Measurements from ENCODE around the gene OR9A4. TPM values are rescaled to one million over a fixed set of nuclear protein-coding genes. Genes with fewer than 3 reads are reported as not detected.

Gene OR9A4
- total RNA-seq, 1 experiment from 2014 or later, result not detected

DNA sequence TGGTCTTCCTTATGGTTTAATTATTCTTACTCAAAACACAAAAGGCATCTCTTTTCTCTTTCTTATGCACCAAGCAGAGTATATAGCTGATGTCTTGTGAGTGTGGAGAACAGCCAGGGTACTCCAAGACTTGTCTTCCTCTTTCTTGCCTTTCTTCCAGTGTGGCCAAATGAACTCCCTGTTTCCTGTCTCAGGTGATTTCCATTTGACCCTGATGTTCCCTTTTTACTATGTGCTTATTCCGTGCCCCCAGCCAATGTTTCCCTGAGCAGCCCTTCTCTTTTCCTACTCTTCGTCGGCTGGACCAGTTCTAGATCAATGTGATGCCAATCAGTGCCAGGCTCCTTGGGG lies 12.6 kb downstream of the OR9A4 start:
- Histone ChIP-seq H2AK5ac (ENCODE audit: insufficient read length, low read length) (no peak overlapping the region), H4K91ac (ENCODE audit: insufficient read length, low read depth, low read length) (no peak overlapping the region), H3K4me1 (ENCODE audit: insufficient read depth, low read length) (0 out of 2 replicates have a peak, but pooled peaks cover 3% of the 10 kb centered on the region), H3K9ac (ENCODE audit: extremely low read depth, insufficient read length, low read length) (no peak overlapping the region), H3K23me2 (ENCODE audit: insufficient read length, low read depth, low read length, poor library complexity, severe bottlenecking) (no peaks in the 10 kb centered on the region), H3K9me3 (ENCODE audit: control insufficient read depth, low read depth, low read length) (no peaks in the 10 kb centered on the region), H3K4me2 (ENCODE audit: insufficient read depth, insufficient read length, low read length) (no peak overlapping the region), H3T11ph (ENCODE audit: low read length) (no peak overlapping the region), H3K27ac (ENCODE audit: insufficient read length, low read depth, low read length) (no peak overlapping the region), H2AFZ (ENCODE audit: low read length) (no peak overlapping the region), H3K27me3 (ENCODE audit: insufficient read depth, low read length) (no peaks in the 10 kb centered on the region), H3K23ac (ENCODE audit: insufficient read length, low read depth, low read length) (no peak overlapping the region), H4K8ac (replicated peaks; ENCODE audit: insufficient read length, low read depth, low read length) (no peak overlapping the region), H3K79me1 (ENCODE audit: insufficient read depth, low read depth, low read length, poor library complexity, severe bottlenecking) (no peaks in the 10 kb centered on the region), H4K5ac (ENCODE audit: insufficient read length, low read depth, low read length) (no peak overlapping the region), H2BK20ac (ENCODE audit: low read depth, low read length, poor library complexity, severe bottlenecking) (no peak overlapping the region), H2BK5ac (ENCODE audit: insufficient read length, low read length) (no peak overlapping the region), H3K56ac (ENCODE audit: insufficient read length, low read depth, low read length) (no peak overlapping the region), H3K4ac (ENCODE audit: low read depth, low read length) (no peak overlapping the region), H4K20me1 (ENCODE audit: control insufficient read depth, insufficient read depth, insufficient read length) (no peaks in the 10 kb centered on the region), H2BK15ac (ENCODE audit: low read depth, low read length) (no peak overlapping the region), H2BK120ac (ENCODE audit: low read depth, low read length, poor library complexity, severe bottlenecking) (no peak overlapping the region), H3K14ac (ENCODE audit: insufficient read depth, low read length) (no peak overlapping the region), H3K18ac (ENCODE audit: insufficient read length, low read depth, low read length) (no peak overlapping the region), H2BK12ac (ENCODE audit: insufficient read length, low read depth, low read length) (no peak overlapping the region), H3K79me2 (ENCODE audit: insufficient read depth, low read length) (no peaks in the 10 kb centered on the region)
- no peaks in the 10 kb centered on the region; a peak in 2 of 7 replicates for H3K36me3 Mint-ChIP-seq (ENCODE audit: insufficient read depth in 1 of 3, low read depth in 3 of 3)
- H3K27ac Mint-ChIP-seq, result no peak overlapping the region
- no CpG with 5 or more reads among the region's 3 CpGs for WGBS (ENCODE audit: extremely low coverage, insufficient read length, low lambda C conversion rate)
- TF ChIP-seq, protein P1, sequence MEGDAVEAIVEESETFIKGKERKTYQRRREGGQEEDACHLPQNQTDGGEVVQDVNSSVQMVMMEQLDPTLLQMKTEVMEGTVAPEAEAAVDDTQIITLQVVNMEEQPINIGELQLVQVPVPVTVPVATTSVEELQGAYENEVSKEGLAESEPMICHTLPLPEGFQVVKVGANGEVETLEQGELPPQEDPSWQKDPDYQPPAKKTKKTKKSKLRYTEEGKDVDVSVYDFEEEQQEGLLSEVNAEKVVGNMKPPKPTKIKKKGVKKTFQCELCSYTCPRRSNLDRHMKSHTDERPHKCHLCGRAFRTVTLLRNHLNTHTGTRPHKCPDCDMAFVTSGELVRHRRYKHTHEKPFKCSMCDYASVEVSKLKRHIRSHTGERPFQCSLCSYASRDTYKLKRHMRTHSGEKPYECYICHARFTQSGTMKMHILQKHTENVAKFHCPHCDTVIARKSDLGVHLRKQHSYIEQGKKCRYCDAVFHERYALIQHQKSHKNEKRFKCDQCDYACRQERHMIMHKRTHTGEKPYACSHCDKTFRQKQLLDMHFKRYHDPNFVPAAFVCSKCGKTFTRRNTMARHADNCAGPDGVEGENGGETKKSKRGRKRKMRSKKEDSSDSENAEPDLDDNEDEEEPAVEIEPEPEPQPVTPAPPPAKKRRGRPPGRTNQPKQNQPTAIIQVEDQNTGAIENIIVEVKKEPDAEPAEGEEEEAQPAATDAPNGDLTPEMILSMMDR (conservative IDR thresholded peaks at IDR 0.05), result no peak
- no peak overlapping the region for H3K4me3 Mint-ChIP-seq
- peaks cover 5 to 9% of the 10 kb centered on the region in 2 experiments for H3K4me1 Mint-ChIP-seq
- DNase-seq, result no peak
- H3K27me3 Mint-ChIP-seq (ENCODE audit: low read depth), result peaks cover 5% of the 10 kb centered on the region
- H3K9me3 Mint-ChIP-seq, result peaks cover 2 to 4% of the 10 kb centered on the region in 2 experiments; a peak in 2 of 5 replicates
